HG02973 (cell line): ENCODE results near the gene PCSK7.
"Not testable (repeated sequence)": the region's sequence is repeated elsewhere in the genome, so short reads cannot be mapped to it uniquely, and the experiment has no call there.

Experiments used
- ATAC-seq: cut with Tn5 transposase; IDR thresholded peaks from one replicate; pipeline ENCODE4 v1.9.1; 2021; ENCODE audit warnings: moderate library complexity; ENCODE audit not compliant: unreplicated experiment

Gene PCSK7, protein sequence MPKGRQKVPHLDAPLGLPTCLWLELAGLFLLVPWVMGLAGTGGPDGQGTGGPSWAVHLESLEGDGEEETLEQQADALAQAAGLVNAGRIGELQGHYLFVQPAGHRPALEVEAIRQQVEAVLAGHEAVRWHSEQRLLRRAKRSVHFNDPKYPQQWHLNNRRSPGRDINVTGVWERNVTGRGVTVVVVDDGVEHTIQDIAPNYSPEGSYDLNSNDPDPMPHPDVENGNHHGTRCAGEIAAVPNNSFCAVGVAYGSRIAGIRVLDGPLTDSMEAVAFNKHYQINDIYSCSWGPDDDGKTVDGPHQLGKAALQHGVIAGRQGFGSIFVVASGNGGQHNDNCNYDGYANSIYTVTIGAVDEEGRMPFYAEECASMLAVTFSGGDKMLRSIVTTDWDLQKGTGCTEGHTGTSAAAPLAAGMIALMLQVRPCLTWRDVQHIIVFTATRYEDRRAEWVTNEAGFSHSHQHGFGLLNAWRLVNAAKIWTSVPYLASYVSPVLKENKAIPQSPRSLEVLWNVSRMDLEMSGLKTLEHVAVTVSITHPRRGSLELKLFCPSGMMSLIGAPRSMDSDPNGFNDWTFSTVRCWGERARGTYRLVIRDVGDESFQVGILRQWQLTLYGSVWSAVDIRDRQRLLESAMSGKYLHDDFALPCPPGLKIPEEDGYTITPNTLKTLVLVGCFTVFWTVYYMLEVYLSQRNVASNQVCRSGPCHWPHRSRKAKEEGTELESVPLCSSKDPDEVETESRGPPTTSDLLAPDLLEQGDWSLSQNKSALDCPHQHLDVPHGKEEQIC

DNA sequence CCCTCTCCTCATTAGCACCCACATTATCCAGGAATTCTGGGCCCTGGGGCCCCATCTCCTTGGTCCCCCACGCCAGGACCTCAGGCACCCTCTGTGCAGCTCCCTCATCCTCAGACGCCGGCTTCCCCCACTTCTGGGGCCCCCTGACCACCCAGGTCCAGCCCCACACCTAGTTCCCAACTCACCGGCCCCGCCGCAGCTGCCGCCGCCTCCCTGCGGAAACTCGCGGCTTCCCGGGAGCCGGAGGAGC, at the start of gene PCSK7:
Gene PCSK7 (minus strand): TSS at position 232 of the 250 bp plus-strand sequence. CDS start 2,229 bp downstream, outside the sequence.
- ATAC-seq: no peak

DNA sequence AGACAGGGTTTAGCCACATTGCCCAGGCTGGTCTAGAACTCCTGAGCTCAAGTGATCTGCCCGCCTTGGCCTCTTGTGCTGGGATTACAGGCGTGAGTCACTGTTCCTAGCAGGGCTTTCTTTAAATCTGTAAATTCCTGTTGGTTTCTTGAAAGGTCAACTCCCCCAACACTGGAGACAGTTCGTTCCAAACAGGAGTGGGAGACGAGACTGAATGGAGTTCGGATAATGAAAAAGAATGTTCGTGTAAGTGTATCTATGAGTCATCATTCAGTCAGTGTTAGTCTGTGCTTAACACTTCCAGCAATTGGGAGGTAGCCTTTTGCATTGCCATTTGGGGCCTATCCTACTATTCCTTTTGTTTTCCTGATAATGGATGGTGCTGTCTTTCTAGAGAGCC, 49.3 kb upstream of the PCSK7 start:
- no peak for ATAC-seq

DNA sequence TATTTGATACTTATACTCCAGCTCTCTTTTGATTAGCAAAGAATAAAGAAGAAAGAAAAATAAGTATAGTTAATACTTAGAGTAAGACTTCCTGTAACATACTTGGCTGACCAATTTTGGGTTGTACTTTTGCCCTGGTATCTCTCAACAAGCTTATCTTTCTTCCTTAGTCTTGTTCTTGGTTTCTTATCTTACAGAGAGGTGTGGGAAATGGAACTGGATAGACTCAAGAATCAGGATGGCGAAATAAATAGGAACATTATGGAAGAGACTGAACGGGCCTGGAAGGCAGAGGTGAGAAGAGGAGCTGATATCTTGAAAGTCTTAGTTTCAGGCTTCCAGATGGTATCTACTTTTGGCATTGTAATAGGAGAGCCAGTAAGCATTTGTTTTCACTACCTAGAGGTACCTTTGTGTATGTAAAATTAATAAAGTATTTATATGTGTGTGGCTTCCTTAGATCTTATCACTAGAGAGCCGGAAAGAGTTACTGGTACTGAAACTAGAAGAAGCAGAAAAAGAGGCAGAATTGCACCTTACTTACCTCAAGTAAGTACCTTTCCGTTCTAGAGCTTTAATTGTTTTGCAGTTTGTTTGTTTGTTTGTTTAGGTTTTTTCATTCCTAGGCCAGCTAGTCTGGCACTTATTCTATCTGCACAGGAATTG, 48.0 kb upstream of the PCSK7 start:
- ATAC-seq: no peak

DNA sequence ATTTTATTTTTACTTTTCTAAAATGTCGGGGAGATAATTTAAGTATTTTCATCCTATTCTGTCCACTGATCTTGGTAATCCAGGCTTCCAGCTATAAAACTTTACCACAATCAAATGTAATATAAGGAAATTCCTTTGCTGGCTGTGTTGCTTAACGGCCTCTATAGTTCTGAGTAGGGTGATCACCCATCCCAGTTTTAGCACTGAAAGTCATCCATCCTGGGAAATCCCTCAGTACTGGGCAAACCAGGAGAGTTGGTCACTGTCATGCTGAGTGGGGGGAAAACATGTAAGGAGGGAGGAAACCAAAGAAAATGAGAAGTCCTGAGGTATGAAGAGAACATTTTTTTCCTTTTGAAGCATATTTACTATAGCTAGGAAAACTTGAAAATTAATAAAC, 46.5 kb upstream of the PCSK7 start:
- ATAC-seq: no peak

DNA sequence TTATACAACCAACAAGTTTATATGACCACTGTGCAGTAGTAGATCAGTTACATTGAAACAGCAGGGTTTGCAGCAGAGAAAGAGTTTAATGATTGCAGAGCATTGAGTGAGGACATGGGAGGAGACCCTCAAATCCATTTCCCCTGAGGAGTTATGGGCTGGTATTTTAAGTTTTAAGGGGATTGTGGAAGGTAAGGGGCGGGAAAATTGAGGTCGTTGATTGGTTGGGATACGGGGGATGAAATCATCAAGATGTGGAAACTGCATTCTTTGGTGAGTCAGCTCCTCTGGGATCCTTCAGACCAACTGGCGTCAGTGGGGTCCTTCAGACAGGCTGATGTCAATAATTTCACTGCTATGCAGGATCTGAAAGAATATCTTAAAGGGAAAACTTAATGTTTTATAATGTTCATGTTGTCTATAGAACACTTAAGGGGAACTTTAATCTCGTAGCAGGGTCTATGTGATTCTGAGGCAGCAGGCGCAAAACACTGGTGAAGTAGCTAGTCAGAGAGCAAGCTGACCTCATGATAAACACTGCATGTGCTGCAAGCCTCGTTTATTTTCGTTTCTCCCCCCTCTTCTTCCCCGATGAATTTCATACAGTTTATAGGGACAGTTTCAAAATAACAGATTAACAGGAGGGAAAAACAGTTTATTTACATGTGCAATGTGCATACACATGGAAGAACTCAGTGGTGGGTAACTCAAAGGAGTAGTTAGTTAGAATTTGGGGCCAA, 41.8 kb upstream of the PCSK7 start:
- no peak for ATAC-seq

DNA sequence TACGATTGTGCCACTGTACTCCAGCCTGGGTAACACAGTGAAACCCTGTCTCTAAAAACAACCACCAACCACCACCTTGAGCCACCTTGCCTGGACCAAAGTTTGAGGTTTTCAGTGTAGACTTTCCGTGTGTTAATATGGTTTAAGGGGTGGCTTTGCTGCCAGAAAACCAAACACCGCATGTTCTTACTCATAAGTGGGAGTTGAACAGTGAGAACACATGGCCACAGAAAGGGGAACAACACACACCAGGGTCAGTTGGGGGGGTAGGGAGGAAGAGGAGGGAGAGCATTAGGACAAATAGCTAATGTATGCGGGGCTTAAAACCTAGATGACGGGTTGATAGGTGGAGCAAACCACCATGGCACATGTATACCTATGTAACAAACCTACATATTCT, 40.3 kb upstream of the PCSK7 start:
- ATAC-seq: not testable (repeated sequence)

DNA sequence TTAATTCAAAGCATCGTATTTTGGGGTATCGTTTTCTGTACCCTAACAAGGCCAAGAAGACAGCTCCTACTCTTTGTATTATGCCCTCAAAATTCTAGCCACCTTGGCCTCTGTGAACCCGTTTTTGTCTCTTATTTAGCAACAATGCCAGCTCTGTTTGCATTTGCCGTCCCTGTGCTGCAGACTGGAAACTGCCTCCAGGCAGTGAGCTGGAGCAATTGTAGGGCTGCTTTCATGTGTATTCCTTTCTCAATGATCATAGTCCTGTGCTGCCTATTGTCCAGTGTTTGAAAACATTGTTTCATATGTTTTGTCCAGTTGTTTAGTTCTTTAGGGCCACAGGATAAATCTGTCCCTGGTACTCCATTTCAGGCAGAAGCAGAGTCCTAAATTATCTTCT, 39.3 kb upstream of the PCSK7 start:
- no peak for ATAC-seq

DNA sequence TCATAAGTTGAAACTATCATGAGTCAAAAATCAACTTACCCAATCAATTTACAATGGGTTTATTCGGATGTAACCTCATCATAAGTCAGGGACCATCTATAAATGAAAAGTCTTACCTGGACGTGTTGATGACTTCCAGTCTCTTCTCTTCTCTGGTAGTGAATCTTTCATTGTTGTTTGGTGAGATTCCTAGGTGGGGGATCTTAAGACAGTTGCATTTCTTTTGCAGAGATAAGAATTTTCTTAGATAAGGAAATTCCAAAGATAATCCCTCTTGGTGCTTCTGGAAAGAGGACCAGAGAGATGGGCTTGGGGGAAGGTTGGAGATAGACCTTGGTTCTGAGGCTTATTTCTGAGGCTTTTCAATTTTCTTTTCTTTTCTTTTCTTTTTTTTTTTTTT, 38.0 kb upstream of the PCSK7 start:
- no peak for ATAC-seq

DNA sequence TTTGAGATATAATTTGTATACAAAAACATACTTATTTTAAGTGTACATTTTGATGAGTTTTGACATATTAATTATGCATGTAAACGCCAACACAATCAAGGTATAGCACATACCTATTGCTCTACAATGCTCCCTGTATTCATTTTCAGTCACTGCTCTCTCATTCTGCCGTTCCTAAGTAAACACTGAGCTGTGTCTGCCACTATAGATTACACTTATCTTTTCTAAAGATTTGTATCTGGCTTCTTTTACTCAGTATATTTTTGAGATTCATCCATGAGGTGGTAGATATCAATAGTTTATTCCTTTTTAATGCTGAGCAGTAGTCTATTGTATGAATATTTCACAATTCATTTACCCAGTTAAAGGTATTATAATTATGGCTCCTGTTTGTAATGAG, 33.9 kb upstream of the PCSK7 start:
- no peak for ATAC-seq

DNA sequence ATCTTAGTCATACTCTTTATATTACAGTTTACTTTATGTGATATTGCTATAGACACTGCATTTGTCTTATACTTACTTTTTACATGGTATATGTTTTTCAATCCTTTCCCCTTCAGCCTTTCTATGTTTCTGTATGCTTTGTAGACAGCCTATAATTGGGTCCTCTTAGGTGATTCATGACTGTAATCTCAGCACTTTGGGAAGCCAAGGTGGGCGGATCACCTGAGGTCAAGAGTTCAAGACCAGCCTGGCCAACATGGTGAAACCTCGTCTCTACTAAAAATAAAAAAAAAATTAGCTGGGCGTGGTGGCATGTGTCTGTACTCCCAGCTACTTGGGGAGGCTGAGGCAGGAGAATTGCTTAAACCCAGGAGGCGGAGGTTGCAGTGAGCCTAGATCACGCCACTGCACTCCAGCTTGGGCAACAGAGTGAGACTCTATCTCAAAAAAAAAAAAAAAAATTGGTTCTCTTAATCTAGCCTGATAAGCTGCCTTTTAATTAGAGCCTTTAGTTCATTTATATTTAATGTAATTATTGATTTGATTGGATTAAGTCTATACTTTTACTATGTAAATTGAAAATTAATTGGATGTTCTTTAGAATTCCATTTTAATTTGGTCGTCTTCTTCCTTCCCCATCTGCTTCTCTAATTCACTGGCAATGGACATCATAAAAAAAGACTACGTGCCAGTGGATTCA, 32.9 kb upstream of the PCSK7 start:
- ATAC-seq: not testable (repeated sequence)

DNA sequence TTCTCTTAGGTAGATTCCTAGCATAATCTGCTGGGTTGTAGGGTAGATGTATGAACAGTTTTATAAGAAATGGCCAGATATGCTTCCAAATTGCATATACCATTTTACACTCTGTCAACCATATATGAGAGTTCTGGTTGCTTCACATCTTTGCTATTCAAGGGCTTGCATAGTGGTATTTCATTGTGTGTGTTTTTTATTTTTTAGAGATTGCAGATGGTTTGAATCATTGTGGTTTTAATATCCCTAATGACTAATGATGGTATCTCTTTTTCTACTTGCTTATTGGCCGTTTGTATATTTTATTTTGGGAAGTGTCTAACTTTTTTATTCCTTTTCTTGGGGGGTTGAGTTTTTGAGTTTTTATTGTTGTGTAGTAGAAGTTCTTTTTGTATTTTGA, 27.5 kb upstream of the PCSK7 start:
- no peak for ATAC-seq

DNA sequence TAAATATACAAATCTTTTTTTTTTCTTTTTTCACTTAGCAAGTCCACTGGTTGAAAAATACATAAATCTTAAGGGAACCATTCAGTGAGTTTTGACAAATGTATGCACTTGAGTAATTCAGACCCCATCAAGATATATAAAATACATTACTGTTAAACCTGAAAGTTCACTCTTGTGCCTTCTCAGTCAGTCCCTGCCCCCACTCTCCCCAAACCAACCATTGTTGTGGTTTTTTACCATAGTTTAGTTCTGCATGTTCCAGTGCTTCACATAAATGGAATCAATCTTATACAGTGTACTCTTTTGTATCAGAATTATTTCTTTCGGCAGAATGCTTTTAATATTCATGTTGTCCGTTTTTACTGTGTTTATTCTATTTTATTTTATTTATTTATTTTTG, 26.7 kb upstream of the PCSK7 start:
- no peak for ATAC-seq

DNA sequence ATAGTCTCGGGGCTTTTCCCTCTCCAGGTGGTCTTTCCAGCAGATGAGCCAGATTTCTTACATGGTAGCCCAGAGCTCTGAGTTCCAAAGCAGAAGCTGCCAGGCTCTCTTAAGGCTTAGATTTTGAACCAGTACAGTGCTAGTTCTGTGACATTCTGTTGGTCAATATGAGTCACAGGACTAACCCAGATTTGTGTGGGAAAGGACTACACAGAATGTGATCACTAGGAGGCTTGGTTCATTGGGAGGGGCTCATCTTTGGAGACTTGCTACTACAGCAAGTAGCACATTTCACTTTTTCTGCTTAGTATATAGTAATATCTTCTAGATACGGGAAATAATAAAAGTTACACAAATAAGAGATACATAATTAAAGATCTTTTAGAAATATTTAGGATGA, 24.7 kb upstream of the PCSK7 start:
- no peak for ATAC-seq

DNA sequence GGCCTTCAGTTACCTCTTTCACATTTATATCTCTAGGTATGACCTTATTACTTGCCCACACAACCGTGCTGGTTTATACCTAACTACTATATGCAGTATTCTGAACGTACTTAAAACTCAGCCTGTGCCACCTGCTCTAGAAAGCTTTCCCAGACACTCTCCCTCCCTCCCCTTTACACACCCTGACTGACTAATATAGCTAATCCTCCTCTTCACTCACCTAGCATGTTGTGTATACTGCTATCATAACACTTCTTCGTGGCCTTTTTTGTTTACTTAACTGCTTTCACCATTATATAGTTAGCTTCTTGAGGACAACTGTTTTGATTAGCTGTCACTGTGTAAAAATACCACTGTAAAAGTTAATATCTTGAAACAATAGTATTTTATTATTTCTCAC, 24.1 kb upstream of the PCSK7 start:
- ATAC-seq: no peak

DNA sequence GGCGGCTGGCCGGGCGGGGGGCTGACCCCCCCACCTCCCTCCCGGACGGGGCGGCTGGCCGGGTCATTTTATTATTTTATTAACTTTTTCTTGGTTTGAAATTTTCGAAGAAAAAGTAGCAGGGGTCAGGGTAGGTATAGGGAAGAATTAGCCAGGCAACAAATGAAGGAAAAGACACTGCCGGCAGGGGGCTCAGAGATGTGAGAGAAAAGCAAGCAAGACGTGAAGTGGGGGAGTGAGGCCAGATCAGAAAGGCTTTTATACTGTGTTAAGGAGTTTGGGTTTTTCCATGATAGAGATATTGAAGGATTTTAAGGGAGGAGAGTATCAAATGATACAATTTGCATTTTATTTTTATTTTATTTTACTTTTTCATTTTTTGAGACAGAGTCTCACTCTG, 19.6 kb upstream of the PCSK7 start:
- no peak for ATAC-seq

DNA sequence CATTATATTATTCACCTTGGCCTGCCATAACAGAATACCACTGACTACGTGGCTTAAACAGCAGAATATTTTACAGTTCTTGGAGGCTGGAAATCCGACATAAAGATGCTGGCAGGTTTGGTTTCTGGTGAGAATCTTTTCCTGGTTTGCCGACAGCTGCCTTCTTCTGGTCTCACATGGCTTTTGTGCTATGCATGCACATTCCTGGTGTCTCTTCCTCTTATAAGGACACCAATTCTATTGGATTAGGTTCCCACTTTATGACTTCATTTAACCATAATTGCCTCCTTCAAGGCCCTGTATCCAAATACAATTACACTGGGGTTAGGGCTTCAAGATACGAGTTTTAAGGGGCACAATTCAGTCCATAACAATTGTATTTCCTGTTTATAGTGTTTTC, 17.7 kb upstream of the PCSK7 start:
- ATAC-seq: no peak

DNA sequence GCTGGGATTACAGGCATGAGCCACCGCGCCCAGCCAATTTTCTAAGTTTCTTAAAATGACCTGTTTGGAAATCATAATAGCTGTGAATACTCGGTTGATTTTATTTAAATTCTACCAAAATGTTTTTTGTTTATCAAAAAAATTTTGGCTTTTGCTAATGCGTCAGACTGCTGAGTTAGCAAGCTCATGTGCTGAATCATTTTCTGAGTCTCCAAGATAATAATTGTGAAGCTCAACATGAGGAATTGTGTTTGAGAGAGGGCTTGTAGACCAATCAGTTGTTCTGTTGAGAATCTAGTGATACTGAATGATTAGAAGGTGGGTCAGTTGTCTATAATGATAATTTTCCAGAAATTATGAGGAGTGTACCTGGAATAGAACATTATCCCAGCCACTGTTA, 16.5 kb upstream of the PCSK7 start:
- no peak for ATAC-seq

DNA sequence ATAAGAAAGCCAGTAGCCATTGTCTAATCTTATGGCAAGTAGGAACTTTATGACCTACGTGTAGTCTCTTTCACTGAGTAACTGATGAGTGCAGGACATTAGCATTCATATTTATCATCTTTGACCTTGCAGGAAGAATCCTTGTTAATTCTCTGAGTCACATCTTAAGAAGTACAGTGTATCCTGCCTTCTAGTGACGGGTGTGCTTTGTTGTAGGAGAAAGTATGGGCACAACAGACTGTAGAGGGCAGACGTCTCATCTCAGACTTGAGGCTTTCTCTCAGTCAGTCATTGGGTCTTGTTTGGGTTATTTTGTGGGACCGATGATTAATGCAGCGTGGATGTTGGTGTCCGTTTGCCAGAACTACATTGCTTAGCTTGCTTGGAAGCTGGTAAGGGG, 7.4 kb upstream of the PCSK7 start:
- ATAC-seq: no peak

DNA sequence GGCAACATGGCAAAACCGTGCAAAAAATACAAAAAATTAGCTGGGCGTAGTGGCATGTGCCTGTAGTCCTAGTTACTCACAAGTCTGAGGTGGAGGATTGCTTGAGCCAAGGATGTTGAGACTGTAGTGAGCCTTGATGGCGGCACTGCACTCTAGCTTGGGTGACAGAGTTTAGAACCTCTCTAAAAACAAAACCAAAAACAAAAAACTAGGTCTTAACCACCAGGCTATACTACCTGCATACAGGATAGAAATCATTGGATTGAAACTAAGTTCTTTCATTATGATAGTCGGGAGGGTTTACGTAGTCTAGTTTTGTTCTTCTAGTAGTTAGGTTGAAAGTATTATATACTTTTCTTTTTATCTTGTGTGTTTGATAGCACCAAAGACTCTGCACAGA, 6.3 kb upstream of the PCSK7 start:
- ATAC-seq: no peak

DNA sequence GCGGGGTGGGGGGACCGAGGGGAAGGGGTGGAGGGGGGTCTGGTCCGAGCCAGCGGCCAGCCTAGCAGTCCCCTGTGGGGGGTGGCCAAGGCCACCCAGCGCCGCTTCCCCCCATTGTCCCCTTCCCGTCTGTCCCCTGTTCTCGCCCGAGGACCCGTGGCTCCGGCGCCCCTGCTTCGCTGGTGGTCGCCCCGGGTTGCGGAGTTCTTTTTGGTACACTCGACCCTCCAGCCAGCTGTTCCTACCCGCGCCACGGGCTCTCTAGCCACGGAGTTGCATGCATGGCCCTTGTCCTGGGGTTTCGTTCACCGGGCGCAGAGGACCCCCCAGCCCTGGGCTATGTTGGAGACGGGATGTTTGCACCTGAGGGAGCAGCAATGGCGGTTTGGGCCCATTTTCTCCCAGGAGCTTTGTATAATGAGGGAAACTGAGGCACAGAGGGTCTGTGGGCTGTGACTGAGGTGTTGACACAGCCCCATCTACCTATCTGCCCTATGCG, 1.1 kb upstream of the PCSK7 start:
- no peak for ATAC-seq
